Nucleus accumbens (tissue), 56 donors: ENCODE measurements around the gene TRIOBP.
A peak's percentile ranks its signal among the peaks of the same experiment; 100 is the strongest.

Source experiments
- DNase-seq, 56 donors: peaks; one replicate each; lab custom pipeline; 2025; lab: John Stamatoyannopoulos, UW

Gene TRIOBP

GRCh38 chr22:37665487-37665886 lies 31.4 kb upstream of the TRIOBP start:
- no peak for DNase-seq

DNA sequence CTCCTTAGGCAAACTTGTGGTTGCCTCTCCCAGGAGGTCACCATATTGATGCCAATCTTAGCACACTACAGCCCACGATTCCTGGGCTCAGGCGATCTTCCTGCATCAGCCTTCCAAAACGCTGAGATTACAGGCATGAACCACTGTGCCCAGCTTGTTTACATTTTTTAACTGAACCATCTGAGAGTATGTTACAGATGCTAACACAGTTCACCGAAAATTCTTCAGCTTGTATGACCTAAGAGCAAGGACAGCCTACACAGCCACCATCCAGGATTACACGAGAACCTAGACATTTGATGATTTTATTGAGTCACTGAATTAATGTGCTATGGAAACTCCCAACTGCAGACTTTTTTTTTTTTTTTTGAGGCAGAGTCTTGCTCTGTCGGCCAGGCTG lies 27.3 kb upstream of the TRIOBP start:
- no peak for DNase-seq

DNA sequence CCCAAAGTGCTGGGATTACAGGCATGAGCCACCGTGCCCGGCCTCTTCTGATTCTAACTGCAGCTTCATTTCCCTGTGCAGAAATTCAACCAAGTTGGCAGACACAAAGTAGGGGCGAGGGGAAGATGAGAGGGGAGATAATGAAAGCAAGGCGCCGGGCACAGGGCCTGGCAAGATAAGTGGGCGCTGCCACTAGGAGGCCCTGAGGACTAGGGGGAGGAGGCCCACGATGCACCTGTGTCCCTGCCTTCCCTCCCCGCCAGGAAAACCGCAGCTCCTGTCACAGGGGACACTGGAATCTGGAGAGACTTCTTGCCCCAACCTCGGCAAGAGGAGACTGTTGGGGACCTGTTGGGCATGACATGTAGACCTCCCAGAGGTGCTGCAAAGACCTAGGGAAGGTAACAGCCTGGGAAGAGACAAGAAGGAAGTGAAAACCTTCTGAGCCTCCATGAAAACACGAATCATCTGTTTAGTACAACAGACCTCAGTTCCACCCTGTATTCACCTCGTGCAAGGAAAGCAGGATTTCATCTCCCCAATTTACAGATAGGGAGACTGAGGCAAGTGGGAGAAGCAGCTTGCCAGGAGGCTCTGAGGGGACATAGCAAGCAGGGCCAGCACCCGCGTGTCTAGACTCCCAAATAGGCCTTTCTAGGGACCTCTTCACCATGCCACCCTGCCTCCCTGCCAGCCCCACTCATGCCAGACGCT lies 24.5 kb upstream of the TRIOBP start:
- no peak for DNase-seq

GRCh38 chr22:37672920-37673455 lies 23.9 kb upstream of the TRIOBP start:
- no peak for DNase-seq

DNA sequence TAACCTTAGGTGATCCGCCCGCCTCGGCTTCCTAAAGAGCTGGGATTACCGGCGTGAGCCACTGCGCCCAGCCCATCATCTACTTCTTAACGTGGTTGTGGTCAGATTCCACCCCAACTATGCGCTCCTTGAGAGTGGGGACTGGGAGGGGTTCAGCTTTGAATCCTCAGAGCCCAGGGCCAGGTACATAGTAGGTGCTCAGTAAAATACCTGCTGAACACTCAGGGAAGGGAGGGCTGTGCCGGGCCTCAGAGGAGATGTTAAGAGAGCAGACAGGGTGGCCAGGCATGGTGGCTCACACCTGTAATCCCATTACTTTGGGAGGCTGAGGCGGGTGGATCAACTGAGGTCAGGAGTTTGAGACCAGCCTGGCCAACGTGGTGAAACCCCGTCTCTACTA lies 22.6 kb upstream of the TRIOBP start:
- DNase-seq, result no peak

- DNase-seq, result peak in 55 of 56 donors; percentile 16 to 89 (median 69)
These were observed 21.6 kb upstream of the TRIOBP start, which contains the start of gene LGALS1 for GRCh38 chr22:37674951-37675929. Gene LGALS1 (plus strand): TSS chr22:37675636. CDS start chr22:37675703, 67 bp downstream.

- DNase-seq, result peak in 23 of 56 donors; percentile 2 to 43 (median 24)
These were observed 20.7 kb upstream of the TRIOBP start for GRCh38 chr22:37675930-37676735.

DNA sequence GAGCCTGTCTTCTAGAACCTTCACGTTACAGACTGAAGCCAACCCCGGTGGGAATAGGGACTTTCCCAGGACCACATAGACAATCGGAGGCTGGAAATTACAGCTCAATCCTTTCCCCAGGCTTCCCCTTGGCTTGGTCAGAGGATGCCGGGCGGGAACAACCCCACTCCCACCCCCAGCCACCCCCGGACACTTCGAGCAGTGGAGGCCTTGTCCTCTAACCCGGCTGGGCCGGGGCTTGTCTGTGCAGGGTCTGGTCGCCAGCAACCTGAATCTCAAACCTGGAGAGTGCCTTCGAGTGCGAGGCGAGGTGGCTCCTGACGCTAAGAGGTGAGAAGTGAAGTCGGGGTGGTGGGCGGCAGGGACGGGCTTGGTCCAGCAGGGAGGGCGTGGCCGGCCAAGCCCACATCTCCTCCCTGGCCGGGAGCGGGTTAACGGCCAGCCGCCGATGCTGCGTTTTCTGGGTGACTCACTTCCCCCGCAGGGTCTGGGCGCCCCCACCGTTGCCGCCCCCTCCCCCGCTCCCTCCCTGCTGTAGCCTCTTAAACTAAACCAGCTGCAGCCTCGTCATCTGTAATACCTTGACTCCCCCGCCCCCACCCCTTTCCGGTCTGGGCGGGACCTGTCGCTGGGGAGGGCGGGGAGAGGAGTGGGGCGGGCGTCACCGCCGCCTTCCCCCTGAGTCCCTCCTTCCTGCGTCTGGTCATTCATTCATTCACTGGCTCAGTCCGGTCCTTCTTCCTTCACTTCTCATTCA lies 19.9 kb upstream of the TRIOBP start:
- peak in 34 of 56 donors; percentile 13 to 73 (median 36) for DNase-seq

- no peak for DNase-seq
These were observed 19.3 kb upstream of the TRIOBP start for GRCh38 chr22:37677493-37677974.

DNA sequence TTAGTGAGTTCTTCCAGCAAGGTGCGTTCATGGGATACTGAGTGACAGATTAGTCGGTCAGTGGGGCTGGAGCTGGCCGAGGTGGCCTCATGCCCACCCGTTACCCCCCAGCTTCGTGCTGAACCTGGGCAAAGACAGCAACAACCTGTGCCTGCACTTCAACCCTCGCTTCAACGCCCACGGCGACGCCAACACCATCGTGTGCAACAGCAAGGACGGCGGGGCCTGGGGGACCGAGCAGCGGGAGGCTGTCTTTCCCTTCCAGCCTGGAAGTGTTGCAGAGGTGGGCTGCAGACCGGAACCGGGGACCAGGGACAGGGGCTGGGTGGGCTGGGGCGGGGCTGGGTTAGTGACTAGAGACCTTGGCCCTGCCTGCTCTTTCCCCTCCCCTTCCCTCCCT lies 18.5 kb upstream of the TRIOBP start:
- DNase-seq, result no peak

- DNase-seq, result no peak
These were observed 17.2 kb upstream of the TRIOBP start for GRCh38 chr22:37679670-37680069.

GRCh38 chr22:37680191-37680851 lies 16.5 kb upstream of the TRIOBP start:
- DNase-seq, result no peak

DNA sequence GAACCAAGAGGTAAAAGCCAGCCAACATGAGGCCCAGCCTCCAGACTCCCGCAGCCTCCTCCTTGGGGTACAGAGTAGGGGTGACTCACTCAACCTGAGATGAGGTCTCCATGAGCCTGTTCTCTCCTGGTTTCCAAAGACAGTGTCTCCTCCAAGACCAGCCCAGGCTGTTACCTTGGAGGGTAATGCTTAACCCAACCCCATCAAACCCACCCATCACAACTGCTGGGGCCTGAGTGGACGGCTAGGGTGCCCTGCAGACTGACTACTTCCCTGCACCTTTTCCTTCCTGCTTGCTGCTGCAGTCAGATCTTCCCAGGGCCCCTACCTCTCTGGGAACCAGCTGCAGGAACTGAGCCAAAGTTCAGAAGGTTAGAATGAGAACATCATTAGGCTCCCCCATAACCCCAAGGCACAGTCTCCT lies 15.8 kb upstream of the TRIOBP start:
- DNase-seq, result no peak

- DNase-seq, result peak in 36 of 56 donors; percentile 8 to 77 (median 30)
These were observed 15.2 kb upstream of the TRIOBP start for GRCh38 chr22:37681556-37682049.

GRCh38 chr22:37684803-37685615 lies 11.8 kb upstream of the TRIOBP start:
- DNase-seq, result no peak

DNA sequence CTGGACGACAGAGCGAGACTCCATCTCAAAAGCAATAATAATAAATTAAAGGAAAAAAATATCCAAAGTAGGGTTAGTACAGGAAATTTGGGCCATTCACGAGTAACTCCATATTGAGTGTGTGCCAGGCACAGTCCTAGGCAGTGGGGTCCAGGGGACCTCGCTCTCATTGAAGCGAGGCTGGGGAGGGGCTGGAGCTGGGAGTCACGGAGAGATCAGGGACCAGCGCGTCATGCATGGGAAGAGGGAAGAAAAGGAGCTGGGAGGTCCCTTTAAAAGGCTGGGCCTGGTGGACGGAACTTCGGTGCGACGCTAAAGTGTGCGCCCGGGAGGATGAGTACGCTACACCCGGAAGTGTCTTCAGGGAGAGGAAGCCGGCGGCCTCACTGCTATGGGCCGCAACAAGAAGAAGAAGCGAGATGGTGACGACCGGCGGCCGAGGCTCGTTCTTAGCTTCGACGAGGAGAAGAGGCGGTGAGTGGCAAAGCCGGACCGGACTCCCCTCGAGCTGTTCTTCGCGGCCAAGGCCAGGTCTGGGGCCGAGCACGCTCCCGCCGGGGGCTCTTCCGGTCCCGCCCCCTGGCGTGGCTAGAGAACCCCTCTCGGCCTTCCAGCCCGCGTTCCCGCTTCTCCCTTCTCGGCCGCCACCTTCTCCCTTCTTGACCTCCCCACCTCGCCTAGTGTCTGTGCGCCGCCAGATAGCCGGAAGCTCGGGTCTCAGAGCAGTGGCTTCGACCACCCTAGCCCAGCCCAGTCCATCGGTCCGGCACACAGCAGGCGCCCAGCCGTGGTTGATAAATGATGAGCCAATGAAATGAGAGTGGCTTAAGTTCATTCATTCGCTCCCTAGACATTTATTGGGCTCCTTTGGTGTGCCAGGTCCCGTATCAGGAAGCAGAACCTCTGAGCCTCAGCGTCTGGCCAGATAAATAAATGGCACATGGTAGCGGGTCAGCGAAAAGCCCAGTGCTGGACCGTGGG lies 10.6 kb upstream of the TRIOBP start, which contains the start of gene NOL12:
TSS of gene NOL12 (plus strand) at position 342 of the 981 bp plus-strand sequence. CDS start at position 392, 50 bp downstream.
- peak in 55 of 56 donors; percentile 21 to 88 (median 74) for DNase-seq
